ENCODE measurements around the gene REL.
"Not testable (repeated sequence)": the region's sequence is repeated elsewhere in the genome, so short reads cannot be mapped to it uniquely, and the experiment has no call there.

REL gene

DNA sequence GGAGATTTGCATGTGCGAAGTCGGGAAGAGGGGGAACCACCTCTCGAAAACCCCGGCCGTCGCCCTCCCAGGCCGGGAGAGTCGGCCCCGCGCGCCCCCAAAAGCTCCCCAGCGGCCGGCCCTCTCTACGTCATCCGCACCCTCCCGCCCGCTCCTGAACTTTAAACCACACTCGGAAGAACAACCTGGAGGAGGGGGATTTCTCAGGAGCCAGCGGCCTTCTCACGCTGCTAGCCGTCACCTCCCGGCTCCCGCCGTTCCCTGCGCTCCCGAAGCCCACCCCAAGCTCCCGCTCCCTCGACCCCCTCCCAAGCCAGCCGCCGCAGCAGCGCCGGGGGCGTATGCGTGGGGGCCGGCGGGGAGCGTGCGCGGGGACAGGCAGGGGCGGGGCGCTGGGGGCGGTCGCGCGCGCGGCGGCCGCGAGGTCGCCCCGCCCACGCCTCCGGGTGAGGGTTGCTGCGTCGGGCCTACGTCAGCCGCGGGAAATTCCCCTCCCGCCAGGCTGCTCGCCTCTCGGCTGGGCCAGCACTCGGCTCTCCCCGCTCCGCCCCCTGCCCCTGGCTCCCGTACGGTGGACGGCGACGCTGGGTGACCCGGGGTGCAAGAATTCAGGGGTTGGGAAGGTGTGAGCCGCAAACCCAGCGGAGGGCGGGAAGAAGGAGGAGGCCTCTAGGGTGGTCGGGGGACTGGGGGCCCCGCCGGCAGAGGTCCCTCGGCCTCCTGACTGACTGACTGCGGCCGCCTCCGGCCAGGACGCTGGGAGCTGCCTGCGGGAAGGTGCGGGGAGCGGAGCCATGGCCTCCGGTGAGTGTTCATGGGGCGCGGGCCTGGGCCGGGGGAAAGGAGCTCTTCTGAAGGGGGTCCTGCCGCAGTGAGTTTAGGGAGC lies at the start of gene REL:
TSS of gene REL (plus strand) at position 528 of the 886 bp plus-strand sequence. CDS start at position 795, 267 bp downstream.
- peak; percentile 96 for DNase-seq

DNA sequence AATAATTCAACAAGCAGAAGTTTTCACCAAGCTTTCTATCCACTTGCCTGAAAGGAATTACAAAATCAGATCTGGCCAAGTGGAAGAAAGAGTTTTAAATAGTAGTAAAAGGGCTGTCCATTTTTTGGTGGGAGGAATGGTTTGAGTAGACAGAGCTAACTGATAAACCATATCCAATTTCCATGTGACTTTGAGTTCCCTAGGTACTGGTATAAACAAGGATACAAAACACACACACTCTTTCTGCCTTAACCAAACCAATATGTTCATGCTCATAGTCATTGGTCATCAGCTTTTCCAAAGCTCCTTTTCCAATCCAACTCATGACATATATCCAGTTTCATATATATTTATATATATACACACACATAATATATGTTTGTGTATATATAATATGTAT lies 49.5 kb upstream of the REL start:
- no peak for DNase-seq

DNA sequence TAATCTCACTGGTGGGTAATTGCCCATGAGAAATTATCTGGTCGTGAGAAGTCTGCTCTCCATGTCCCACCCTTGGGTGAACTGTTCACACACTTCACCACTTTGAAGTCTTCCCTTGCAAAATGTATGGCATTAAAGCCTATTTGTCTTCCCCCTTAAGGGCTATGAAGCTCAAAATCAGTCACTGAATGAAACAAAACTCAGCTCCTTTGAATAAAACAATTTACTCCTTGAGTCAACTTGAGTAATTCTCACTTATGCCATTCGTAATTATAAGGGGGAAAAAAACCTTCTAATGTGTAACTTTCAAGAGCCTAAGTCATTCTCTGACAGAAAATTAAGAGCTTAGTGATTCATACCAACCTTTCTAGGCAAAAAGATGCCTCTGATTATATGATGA lies 48.8 kb upstream of the REL start:
- DNase-seq, result no peak

DNA sequence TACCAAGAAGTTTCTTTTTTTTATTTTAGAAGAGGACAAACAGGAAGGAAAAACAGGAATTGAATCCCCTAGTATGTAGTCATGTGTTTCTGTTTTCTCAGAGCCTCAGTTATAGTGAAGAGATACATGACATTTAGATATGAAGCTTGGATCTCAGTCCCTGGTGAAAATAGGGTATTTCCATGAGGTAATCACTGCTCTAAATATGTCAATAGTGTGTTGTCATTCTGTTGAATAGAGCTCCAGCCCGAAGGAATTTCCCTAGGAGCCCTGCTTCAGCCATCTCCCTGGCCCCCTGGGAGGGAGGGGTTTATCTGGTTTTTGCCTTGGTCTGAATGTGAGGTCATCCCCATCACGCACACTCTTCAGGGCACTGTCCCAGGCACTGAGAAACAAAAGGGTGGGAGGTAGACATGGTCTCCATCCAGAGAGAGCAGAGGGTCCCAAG lies 47.1 kb upstream of the REL start:
- no peak for DNase-seq

DNA sequence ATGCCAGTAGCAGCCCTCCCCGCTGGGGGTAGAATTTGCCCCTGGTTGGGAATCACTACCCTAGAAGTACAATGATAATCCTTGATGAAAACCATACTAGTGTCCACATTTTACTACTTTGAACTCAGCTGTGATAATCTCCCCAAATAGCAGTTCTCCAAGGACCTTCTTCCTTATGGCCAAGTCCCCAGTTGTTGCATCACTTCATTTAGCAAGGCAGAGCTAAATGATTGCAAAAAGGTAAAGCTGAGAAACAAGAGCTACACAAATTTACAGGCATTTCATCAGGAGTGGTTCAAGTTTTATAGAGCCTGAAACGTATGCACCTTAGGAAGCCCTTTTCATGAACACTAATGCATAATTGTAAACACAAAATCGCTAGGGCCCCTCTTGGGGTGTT lies 44.9 kb upstream of the REL start:
- no peak for DNase-seq

DNA sequence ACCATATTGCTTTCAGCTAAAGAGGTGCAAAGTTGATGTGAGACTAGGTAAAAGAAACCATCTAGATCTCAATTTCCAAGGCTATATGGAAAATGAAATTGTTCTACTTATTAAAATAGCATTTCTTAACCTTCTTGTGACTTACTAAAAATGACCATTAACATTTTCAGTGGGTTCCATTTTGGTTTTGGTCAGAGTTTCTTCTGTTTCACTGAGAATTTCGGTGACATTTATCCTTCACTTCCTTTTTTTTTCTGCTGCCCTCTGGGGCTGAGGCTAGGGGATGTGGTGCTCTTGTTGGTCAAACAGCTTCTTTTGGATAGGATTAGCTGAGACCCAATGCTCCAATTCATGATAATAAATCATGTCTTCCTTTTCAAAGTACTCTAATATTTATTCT lies 44.3 kb upstream of the REL start:
- DNase-seq, result no peak

DNA sequence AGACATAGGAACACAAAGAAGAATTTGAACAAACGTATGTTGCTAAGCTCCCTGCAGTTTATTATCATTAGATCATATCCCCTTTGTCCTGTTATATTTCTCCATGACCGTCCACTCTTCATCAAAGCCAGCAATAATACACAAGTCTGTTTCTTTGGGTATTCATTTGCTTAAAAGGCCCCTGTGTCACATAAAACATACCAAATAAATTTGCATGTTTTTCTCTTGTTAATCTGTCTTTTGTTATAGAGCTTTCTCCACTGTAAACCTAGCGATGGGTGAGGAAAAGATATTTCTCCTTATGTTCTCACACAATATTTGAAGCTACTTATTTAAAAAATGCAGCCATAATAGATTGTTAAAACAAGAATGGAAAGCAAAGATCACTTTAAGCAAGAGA lies 42.9 kb upstream of the REL start:
- no peak for DNase-seq

DNA sequence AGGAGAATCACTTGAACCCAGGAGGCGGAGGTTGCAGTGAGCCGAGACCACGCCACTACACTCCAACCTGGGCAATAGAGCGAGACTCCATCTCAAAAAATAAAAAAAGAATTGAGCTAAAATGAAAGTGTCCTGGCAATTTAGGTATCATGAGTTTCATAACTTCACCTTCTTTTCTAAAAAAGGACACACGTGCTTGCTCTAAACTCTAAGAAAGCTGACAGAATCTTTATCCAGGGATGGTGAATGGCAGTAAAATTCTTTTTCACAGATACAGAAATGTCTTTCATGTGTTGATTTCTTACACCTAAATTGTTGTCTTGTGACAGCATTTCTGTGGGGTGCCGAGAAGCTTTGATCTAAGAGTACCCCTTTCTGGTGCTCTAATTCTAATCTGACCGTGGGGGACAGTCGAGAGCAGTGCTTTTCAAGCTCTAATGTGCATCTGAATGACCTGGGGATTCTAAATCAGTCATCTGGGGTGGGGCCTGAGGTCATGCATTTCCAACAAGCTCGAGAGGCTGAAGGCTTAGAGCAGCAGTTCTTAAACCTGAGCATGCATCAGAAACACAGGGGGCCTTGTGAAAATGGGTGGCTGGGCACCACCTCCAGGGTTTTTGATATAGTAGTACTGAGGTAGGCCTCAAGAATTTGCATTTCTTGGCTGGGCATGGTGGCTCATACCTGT lies 42.1 kb upstream of the REL start:
- no peak for DNase-seq

DNA sequence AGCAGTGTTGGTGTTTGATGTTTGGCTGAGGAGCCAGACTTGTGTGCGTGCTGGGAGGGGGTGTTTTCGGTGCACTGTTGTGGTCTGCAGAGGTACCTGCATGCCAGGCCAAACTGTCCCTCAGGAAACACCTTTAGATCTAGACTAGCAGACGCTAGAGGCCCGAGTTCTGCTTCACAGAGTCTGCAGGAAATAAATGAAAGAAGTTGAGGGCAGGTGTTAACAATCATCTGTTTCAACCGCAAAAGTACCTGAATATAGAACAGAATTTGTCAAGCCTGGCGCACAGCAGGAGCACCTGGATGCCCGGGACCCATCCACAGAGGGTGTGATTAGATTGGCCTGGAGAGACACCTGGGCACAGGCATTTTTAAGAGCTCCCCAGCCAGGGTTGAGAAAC lies 40.5 kb upstream of the REL start:
- peak; percentile 93 for DNase-seq

DNA sequence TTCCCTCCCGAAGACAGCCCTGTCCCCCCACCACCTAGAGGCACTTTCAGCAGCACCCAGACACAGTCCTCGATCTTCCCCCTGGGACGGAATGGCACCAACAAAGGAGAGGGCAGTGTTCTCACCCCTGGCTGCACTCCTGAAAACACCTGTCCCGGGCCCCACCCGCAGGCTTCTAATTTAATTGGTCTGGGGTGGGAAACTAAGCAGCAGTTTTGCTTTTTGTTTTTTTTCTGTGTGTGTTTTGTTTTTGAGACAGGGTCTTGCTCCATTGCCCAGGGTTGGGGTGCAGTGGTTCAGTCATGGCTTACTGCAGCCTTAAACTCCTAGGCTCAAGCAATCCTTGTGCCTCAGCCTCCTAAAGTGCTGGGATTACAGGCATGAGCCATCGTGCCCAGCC lies 38.4 kb upstream of the REL start:
- no peak for DNase-seq

DNA sequence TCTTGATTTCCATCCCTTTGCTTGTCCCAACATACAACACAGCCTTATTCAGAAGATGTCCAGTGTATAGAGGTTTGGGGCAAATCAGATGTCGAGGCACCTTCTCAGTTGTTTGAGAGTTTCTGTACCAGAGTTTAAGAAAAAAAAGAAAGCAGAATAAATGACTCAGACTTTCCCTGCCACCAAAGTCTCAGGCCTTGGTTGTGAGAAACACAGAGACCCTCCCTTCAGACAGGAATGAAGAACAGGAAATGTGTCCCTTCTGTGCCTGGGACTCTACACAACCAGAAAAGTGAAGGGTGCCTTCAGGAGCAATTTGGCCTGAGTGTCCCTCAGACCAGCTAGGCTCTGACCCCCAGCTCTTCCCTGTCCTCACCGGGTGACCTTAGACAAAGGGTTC lies 37.3 kb upstream of the REL start:
- DNase-seq, result no peak

DNA sequence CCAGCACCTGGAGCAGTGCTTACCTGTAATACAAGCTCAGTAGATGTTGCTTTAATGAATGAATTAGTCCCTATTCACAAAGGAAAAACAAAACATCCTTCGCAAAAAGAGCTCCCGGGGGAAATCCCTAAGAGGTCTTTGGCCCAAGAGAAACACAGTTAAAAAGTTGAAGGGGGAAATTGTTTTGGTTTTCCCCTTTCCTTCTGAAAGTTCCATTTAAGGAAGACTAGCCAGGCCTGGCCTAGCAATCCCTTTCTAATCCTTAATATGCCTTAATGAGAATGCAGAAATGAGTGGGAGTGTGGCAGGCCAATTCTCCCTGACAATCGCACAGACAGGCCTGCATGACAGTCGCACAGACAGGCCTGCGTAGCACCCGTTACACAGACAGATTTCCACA lies 33.5 kb upstream of the REL start:
- DNase-seq, result no peak

DNA sequence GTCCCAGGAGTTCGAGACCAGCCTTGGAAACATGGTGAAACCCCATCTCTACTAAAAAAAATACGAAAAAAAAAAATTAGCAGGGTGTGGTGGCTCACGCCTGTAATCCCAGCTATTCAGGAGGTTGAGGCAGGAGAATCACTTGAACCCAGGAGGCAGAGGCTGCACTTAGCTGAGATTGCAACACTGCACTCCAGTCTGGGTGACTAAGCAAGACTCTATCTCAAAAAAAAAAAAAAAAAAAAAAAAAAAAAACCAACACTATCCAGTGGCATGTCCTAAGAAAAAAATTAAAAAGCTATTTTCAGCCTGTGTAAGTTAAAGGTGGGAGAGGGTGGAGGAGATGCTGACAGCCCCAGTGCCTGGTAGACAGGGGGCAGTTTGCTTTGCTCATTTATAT lies 32.2 kb upstream of the REL start:
- DNase-seq, result no peak

DNA sequence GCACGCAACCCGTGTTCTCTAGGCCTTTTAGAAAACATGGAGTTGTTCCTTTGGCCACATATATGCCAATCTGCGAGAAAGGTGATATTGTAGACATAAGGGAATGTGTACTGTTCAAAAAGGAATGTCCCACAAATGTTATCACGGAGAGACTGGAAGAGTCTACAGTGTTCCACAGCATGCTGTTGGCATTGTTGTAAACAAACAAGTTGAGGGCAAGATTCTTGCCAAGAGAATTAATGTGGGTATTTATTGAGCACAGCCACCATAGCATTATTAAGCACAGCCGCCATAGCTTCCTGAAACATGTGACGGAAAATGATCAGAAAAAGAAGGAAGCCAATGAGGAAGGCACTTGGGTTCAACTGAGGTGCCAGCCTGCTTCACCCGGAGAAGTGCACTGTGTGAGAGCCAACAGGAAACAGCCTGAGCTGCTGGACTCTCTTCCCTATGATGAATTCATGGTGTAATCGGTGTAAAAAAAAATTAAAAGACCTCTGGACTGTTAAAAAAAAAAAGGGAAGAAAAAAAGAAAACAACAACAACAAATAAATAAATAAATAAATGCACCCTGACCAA lies 29.0 kb upstream of the REL start:
- DNase-seq, result no peak

DNA sequence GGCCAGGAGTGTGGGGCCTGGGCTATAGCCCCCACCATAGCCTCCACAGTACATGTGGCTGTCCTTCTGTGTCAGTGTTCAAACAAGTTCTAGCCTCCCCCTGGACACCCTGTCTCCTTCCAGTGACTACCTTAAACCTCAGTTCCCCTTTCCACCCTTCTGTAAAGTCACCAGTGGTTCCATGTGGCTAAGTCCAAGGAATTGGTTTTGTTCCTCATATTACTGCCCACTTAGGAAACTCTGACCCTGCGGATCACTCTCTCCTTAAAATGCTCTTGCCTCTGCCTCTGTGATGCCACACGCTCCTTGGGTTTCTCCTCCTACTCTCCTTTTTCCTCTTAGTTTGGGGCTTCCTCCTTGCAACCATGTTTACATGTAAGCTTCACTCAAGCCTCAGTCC lies 27.8 kb upstream of the REL start:
- DNase-seq, result no peak

DNA sequence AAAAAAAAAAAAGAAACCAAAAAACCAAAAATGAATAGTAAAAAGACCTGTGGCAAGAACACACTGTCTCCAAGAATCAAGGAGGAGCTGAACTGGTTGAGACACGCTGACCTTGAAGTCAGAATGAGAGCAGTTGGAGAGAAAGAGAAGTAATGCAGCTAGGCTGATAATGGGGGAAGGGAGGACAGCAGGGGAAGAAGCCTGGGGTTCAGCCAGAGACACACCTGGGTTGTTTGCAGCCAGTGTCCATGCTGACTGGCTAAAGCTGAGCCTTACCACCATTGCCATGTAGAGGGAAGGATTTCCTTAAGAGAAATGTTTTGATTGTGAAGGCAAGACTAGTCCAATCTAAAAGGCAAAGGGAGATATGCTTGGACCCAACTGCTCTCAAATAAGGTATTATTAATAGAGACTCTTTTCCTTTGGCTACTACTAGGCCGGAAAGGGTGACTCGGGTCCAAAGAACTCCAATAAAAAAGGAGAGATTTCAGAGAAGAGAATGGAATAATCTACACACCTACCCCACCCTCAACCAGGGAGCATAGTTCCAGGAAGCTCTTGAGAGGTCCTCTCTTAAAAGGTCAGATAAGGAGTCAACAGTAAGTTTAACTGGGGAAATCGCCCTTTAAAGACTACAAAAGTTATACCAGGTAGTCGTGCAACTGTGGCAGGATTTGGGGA lies 25.2 kb upstream of the REL start:
- peak; percentile 71 for DNase-seq

DNA sequence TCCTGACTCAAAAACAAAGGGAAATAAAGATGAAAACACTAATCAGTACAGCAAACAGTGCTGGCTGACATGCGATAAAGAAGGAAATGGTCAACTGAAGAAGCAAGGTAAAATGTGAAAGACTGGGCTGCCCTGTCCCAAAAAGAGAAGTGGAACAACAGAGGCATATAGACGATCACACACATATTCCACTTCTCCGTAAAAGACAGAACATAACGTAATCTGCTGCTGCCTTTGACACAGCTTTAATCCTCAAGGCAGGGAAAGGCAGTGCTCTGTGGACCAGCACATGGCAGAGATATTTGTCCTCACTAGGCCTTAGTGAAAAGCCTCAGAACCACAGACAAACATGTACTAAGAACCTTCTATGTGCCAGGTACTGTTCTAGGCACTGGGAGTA lies 24.3 kb upstream of the REL start:
- no peak for DNase-seq

DNA sequence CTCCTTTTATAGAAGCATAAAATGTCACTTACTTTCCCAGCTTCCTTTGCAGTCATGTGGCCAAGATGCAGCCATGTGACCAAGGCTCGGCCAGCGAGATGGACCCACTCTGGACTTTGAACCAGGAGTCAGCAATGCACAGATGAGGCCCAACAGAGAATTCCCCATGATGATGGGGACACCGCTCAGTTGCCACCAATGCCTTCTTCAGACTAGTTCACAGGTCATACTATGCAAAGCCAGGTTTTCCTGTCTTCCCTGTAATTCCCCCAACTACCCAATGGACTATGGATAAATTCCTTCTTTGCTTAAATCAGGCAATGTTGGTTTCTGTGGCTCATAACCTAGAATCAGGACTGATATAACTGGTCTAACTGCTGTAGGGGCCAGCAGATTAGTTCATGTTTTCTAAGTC lies 22.5 kb upstream of the REL start:
- DNase-seq, result no peak

DNA sequence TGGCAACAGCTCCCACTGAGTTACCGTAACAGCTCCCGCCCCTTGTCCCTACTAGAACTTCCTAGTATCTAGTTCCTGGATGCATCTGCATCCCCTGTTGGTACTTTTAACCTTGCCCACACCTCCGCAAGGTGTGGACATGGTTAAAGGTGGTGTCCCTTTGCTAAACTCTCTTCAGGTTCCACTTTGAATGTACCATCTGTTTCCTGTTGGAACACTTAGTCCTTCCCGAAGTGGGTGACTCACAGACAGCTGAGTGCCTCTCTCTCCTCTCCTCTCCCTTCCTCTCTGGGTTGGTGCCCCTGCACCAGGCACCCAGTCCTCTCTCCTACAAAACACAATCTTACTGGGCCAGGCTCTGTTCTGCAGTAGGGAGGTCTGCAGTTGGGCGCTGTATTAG lies 19.6 kb upstream of the REL start:
- peak; percentile 16 for DNase-seq

DNA sequence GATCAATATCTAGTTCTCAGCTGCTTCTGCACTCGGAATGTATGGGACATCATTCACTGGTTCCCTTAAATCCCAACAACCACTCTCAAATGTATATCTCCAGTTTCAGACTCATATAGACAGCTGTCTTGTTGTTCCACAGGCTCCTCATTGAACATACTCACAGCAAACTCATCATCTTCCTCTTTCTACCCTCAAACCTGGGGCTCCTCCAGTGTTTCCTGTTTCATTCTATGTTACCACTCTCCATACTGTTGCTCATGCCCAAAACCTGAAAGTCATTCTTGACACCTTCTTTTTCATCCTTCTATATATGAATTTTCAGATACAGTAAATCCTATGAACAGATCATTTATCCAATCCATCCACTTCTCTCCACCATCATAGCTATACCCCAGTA lies 18.7 kb upstream of the REL start:
- no peak for DNase-seq

DNA sequence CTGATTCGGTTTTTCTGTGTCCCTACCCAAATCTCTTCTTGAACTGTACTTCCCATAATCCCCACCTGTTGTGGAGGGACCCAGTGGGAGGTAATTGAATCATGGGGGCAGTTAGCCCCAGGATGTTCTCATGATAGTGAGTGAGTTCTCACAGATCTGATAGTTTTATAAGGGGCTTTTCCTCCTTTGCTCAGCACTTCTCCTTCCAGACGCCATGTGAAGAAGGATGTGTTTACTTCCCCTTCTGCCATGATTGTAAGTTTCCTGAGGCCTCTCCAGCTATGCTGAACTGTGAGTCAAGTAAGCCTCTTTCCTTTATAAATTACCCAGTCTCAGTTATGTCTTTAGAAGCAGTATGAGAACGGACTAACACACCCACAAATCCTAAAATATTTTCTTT lies 16.0 kb upstream of the REL start:
- DNase-seq, result not testable (repeated sequence)

DNA sequence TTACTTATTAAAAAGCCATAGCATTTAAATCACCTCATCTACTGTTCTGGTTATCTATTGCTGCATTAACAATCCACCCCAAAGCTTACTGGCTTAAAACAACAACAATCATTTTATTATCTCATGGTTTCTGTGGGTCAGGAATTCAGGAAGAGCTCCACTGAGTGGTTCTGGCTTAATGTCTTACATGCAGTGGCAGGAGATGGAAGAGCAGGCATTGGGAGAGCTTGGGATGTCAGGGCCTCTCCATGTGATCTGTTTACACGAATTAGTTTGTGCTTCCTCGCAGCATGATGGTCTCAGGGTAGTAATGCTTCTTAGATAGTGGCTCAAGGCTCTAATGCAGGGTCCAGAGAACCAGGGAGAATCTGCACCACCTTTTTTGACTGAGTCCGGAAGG lies 14.4 kb upstream of the REL start:
- DNase-seq, result no peak

DNA sequence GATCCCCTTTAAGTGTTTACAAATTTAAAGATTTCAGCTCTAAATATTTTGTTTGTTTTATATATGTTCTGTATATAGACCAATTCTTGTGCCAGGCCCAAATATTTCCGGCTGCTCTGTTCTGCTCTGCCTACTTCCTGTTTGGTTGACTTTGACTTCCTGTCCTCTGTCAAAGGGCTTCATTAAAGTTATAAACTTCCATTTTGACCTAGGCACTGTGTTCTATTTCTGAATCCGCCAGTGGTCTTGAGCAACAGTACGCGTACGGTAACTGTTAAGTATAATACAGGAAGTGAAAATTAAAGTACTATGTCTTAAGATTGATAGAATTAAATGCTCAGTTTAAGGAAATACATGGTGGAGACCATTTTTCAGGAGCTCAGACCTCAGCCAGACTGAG lies 13.5 kb upstream of the REL start:
- no peak for DNase-seq

Data from RPMI8226 (cell line).